T-helper 22 cell (primary cell): ENCODE measurements around the gene CTNNBIP1.

Source experiments
- DNase-seq: peaks from one replicate; pipeline ENCODE4 v3.0.0-alpha.2; 2020; ENCODE audit warnings: low read depth

Gene CTNNBIP1

GRCh38 chr1:9853249-9853595, 56.8 kb downstream of the CTNNBIP1 start:
- no peak for DNase-seq

GRCh38 chr1:9852410-9853248, 57.4 kb downstream of the CTNNBIP1 start:
- no peak for DNase-seq

- no peak for DNase-seq
Measured at GRCh38 chr1:9852004-9852403, 58.1 kb downstream of the CTNNBIP1 start.

- no peak for DNase-seq
Measured at GRCh38 chr1:9850442-9851162, 59.5 kb downstream of the CTNNBIP1 start.

GRCh38 chr1:9849691-9850441, 60.2 kb downstream of the CTNNBIP1 start:
- no peak for DNase-seq

GRCh38 chr1:9848022-9848421, 62.0 kb downstream of the CTNNBIP1 start:
- DNase-seq: no peak

GRCh38 chr1:9847269-9847668, 62.8 kb downstream of the CTNNBIP1 start:
- no peak for DNase-seq

- DNase-seq: no peak
Measured at GRCh38 chr1:9846611-9847171, 63.4 kb downstream of the CTNNBIP1 start.

GRCh38 chr1:9845914-9846313, 64.2 kb downstream of the CTNNBIP1 start:
- no peak for DNase-seq

GRCh38 chr1:9844756-9845155, 65.3 kb downstream of the CTNNBIP1 start:
- no peak for DNase-seq

- DNase-seq: no peak
Measured at GRCh38 chr1:9844106-9844505, 66.0 kb downstream of the CTNNBIP1 start.

GRCh38 chr1:9843576-9843945, 66.5 kb downstream of the CTNNBIP1 start:
- no peak for DNase-seq

- DNase-seq: no peak
Measured at GRCh38 chr1:9842781-9843575, 67.1 kb downstream of the CTNNBIP1 start.

GRCh38 chr1:9842073-9842711, 67.9 kb downstream of the CTNNBIP1 start:
- no peak for DNase-seq

GRCh38 chr1:9841460-9841859, 68.6 kb downstream of the CTNNBIP1 start:
- DNase-seq: no peak

- DNase-seq: no peak
Measured at GRCh38 chr1:9840176-9840575, 69.9 kb downstream of the CTNNBIP1 start.

GRCh38 chr1:9838946-9839345, 71.1 kb downstream of the CTNNBIP1 start:
- no peak for DNase-seq

GRCh38 chr1:9836632-9836960, 73.5 kb downstream of the CTNNBIP1 start:
- DNase-seq: no peak

- DNase-seq: no peak
Measured at GRCh38 chr1:9835758-9836631, 74.1 kb downstream of the CTNNBIP1 start.

GRCh38 chr1:9835404-9835757, 74.7 kb downstream of the CTNNBIP1 start:
- no peak for DNase-seq
